Kidney epithelial cell (primary cell): ENCODE data around the gene TNPO3. TPM values are rescaled to one million over a fixed set of nuclear protein-coding genes. Genes with fewer than 3 reads are reported as not detected.
"Not testable (repeated sequence)": the region's sequence is repeated elsewhere in the genome, so short reads cannot be mapped to it uniquely, and the experiment has no call there.

Source experiments
- DNase-seq: peaks from one replicate; pipeline ENCODE4 v3.0.0-alpha.2; 2010; ENCODE audit warnings: low read depth
- H3K27me3 ChIP-seq: 2 replicates; pipeline ENCODE4 v1.6.0; 2011; ENCODE audit warnings: low read length; ENCODE audit not compliant: control insufficient read depth, insufficient read depth
- H3K36me3 ChIP-seq: 2 replicates; pipeline ENCODE4 v1.5.1; 2011; ENCODE audit warnings: low read length; ENCODE audit not compliant: control insufficient read depth, insufficient read depth
- H3K4me3 ChIP-seq: 2 replicates; pipeline ENCODE4 v1.5.1; 2011; ENCODE audit warnings: low read depth, mild to moderate bottlenecking, control low read depth, low read length
- CTCF ChIP-seq: IDR thresholded peaks from 2 replicates; pipeline ENCODE4 v1.5.1; 2011; ENCODE audit warnings: mild to moderate bottlenecking, moderate library complexity, low read length, control low read depth, inconsistent platforms; ENCODE audit not compliant: insufficient read depth, poor library complexity, severe bottlenecking
- total RNA-seq: library from RNA; depleted of rRNA; stranded (reverse); fragments of >200 nt; gene quantifications from 2 replicates; pipeline ENCODE4 v1.2.3, GENCODE V29; 2015

The TNPO3 gene
- total RNA-seq, 1 donor from 2014 or later = 50.8 TPM

DNA sequence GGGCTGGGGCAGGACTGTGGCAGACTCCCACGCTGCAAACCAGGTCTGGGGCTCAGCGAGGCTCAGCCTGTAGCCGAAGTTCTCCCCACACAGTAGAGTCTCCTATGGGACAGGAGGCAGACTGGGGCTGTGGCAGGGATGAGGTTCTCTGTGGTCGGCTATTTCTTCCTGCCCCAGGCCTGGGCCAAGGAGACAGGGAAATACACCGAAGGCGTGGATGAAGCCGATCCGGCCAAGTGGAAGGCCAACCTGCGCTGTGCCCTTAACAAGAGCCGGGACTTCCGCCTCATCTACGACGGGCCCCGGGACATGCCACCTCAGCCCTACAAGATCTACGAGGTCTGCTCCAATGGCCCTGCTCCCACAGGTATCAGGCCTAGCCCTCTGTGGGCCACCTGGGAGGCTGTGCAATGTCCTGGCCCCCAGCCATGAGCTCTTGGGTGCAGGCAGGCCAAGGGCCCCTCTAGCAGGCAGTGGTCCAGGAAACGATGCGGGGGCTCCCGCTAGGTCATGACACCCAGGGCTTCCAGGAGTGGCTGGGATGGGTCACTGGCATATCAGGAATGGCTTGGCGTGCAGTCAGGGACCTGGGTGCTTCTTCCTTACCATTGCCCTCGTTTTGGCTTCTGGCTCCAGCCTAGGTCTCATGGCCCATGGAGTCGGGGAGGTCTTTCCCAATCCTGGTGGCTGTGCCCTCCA is 109.1 kb downstream of the TNPO3 start:
- H3K36me3 ChIP-seq = no peaks in the 10 kb centered on the region
- no peaks in the 10 kb centered on the region for H3K27me3 ChIP-seq
- no peak for TF ChIP-seq CTCF
- no peak overlapping the region for H3K4me3 ChIP-seq
- DNase-seq = no peak

DNA sequence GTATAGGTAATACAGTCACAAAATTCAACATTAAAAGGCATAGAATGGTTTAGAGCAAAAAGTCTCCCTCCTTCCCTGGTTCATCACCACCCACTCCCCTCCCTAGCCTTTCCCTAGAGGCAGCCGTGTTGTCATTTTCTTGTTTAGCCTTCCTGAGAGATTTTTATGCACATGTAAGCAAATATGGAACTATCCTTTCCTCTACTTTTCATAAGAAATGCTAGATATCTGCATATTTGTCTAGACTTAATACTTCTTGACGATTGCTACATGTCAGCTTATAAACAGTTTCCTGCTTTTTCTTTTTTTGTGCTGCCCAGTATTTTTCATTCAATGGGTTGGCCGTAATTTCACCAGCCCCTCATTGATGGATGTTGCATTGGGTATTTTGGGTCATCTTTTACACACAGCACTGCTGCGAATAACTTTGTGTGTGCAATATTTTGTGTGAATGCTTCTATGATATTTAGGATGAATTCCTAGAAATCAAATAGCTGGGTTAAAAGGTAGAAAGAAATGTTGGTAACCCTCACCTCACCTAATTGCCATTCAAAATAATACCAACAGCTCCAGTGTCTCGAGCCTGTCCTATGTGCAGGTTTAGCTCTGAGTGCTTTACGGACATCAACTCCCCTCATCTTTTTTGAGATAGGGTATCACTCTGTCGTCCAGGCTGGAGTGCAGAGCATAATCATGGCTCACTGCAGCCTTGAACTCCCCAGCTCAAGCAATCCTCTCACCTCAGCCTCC is 110.2 kb downstream of the TNPO3 start:
- H3K4me3 ChIP-seq = no peak overlapping the region
- no peak for TF ChIP-seq CTCF
- no peaks in the 10 kb centered on the region for H3K36me3 ChIP-seq
- H3K27me3 ChIP-seq = no peaks in the 10 kb centered on the region
- no peak for DNase-seq

DNA sequence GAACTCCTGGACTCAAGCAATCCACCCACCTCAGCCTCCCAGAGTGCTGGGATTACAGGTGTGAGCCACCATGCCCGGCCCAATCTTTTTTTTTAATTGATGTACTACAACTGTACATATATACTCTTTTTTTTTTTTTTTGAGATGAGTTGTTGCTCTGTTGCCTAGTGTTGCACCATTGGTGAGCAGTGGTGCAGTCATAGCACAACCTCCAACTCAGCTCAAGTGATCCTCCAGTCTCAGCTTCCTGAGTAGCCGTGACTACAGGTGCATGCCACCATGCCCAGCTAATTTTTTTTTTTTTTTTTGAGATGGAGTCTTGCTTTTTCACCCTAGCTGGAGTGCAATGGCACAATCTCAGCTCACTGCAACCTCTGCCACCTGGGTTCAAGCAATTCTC is 111.7 kb downstream of the TNPO3 start:
- H3K27me3 ChIP-seq, DNase-seq, H3K36me3 ChIP-seq, H3K4me3 ChIP-seq: not testable (repeated sequence)

GRCh38 chr7:128941946-128942526 is 112.9 kb downstream of the TNPO3 start:
- no peaks in the 10 kb centered on the region for H3K27me3 ChIP-seq
- H3K36me3 ChIP-seq = no peaks in the 10 kb centered on the region
- no peak for TF ChIP-seq CTCF
- no peak for DNase-seq
- no peak overlapping the region for H3K4me3 ChIP-seq

DNA sequence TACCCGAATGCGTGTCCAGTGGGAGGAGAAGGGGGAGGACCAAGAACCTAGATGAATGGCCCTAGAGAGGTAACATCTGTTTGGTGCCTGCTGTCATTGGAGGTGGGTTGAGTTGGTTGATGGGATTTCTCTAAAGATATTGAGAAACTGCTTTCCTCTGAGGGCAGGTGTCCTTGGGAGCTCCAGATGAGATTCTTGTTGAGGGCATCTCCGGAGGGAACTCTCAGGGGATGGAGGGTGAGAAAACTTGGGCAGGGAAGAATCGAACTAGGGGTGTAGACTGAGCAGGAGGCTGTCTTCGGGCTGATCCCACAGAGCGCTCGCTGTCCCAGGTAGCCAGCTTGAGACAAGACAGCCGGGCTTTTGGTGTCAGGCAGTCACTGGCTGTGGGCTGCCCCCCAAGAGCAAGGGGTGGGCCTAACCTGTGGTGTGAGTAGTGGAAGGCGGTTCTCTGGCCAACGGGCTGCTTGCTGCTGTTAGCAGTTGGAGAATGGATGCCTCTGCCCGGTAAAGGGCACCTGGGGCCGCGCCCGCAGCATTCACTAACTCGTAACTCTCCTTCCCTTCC is 113.5 kb downstream of the TNPO3 start:
- Histone ChIP-seq H3K36me3 (no peaks in the 10 kb centered on the region), H3K27me3 (no peaks in the 10 kb centered on the region), H3K4me3 (no peak overlapping the region)
- no peak for DNase-seq
- no peak for TF ChIP-seq CTCF
